Umbilical cord (tissue), 2 donors: ENCODE results near the gene SLC27A6. TPM values are rescaled to one million over a fixed set of nuclear protein-coding genes. Genes with fewer than 3 reads are reported as not detected.
A peak's percentile ranks its signal among the peaks of the same experiment; 100 is the strongest.

Experiments
- DNase-seq: peaks from one replicate; pipeline ENCODE4 v3.0.0-alpha.2; 2015; ENCODE audit warnings: low spot score
- total RNA-seq: library from RNA; depleted of rRNA; stranded (reverse); fragments of >200 nt; gene quantifications from one replicate; pipeline ENCODE4 v1.2.3, GENCODE V29; 2014; ENCODE audit warnings: low replicate concordance; ENCODE audit not compliant: insufficient read depth

The SLC27A6 gene
- total RNA-seq, 1 donor from 2014 or later = 28.2 TPM

- peak; percentile 92 for DNase-seq
Measured at GRCh38 chr5:129063483-129064113, 98.3 kb downstream of the SLC27A6 start.

DNA sequence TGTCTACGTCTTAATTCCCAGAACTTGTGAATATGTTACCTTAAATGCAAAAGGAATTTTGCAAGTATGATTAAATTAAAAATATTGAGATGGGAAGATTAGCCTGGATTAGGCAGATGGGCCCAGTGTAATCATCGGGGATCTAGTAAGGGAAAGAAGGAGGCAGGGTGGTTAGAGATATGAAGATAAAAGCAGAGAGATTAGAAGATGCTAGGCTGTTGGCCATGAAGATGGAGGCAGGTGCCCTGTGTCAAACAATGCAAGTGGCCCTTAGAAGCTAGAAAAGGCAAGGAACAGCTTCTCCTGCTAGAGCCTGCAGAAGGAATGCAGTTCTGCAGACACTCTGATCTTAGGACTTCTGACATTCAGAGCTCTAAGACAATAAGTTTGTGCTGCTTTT lies 100.4 kb downstream of the SLC27A6 start:
- DNase-seq = no peak

GRCh38 chr5:129067745-129068144 lies 102.5 kb downstream of the SLC27A6 start:
- no peak for DNase-seq

DNA sequence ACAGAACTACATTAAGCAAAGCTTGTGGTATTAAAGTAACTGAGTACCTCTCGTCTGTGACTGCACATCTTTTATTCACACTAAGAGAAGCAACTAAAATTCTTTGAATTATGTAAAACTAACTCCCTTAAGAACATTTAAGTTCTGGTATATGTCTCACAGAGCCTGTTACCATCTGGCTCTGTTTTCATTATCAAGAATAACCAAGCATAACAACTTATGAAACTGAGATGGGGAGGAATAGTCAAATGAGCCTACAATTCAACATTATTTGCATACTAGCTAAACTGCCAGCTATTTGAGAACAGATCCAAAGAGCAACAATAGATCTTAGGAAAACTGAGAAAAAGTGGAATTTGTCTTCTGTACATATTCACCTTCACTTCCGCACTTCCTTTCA lies 104.0 kb downstream of the SLC27A6 start:
- DNase-seq = peak; percentile 91

DNA sequence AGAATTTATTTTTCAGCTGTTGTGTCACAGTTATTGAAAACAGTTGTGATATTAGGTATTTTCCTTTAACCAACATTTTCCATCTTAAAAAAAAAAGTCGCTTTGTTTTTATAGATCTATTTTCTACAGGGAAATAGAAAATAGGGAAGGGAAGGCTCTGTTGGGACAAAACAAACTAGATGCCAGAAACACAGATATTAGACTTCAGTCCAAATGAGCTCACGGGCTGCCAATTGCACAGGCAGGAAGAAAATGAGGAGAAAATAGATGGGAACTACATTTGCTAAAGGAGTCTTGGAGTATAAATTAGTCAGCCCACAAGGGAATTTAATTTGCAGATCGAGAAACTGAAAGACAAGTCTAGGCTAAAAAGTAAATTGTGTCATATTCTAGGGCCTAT lies 107.8 kb downstream of the SLC27A6 start:
- DNase-seq = no peak

- no peak for DNase-seq
Measured at GRCh38 chr5:129074903-129075302, 109.6 kb downstream of the SLC27A6 start.

DNA sequence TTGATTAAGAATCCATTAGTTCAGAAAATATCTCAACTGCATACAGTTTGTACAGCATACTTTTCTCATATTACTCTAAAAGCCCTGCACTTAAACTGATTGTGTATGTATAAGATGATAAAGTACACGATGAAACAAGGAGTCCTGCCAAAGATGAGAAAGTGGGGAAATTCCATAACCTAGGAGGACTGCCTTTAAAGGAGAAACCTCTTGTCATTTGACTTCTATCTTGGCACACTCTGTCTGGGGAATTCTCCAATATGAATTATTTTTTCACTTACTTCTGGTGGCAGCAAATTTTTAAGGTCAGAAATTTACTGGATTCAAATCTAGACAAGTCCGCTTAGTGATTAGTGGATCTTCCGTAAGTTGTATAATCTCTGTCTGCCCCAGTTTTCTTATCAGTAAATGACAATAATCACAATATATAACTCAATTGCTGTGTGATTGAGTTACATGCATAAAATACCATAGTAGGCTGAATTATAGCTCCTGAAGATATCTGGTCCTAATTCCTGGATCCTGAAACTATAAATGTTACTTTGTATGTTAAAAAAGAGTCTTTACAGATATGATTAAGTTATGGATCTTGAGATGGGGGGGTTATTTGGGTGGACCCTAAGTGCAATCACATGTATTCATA lies 112.3 kb downstream of the SLC27A6 start:
- peak; percentile 80 for DNase-seq

DNA sequence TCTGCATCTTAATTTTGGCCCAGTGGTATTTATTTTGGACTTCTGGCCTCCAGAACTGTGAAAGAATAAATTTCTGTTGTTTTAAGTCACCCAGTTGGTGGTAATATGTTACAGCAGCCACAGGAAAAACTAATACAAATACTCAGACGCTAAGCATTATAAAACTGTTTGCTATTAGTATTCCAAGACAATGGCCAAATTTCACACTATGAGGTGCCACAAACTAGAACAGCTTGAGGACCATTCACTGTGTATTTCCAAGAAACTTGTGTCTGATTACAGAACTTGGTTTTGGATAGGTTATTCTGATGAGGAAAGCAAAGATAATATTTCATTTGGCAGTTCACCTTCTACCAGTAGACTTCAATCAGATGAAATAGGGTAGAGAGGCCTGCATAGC lies 113.0 kb downstream of the SLC27A6 start:
- no peak for DNase-seq

GRCh38 chr5:129078660-129079059 lies 113.4 kb downstream of the SLC27A6 start:
- no peak for DNase-seq

- no peak for DNase-seq
Measured at GRCh38 chr5:129079496-129079895, 114.2 kb downstream of the SLC27A6 start.

DNA sequence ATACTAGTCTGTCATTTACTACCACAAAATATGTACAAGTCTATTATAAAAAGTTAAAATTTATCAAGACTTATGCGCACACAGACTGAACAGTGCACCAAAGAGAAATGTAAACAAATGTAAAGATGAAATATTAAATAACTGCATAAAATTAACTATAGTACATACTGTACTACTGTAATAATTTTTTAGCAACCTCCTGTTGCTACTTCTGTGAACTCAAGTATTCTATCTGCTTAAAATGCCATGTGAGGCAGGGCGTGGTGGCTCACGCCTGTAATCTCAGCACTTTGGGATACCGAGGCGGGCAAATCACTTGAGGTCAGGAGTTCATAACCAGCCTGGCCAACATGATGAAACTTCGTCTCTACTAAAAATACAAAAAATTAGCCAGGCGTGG lies 115.5 kb downstream of the SLC27A6 start:
- DNase-seq = no peak

DNA sequence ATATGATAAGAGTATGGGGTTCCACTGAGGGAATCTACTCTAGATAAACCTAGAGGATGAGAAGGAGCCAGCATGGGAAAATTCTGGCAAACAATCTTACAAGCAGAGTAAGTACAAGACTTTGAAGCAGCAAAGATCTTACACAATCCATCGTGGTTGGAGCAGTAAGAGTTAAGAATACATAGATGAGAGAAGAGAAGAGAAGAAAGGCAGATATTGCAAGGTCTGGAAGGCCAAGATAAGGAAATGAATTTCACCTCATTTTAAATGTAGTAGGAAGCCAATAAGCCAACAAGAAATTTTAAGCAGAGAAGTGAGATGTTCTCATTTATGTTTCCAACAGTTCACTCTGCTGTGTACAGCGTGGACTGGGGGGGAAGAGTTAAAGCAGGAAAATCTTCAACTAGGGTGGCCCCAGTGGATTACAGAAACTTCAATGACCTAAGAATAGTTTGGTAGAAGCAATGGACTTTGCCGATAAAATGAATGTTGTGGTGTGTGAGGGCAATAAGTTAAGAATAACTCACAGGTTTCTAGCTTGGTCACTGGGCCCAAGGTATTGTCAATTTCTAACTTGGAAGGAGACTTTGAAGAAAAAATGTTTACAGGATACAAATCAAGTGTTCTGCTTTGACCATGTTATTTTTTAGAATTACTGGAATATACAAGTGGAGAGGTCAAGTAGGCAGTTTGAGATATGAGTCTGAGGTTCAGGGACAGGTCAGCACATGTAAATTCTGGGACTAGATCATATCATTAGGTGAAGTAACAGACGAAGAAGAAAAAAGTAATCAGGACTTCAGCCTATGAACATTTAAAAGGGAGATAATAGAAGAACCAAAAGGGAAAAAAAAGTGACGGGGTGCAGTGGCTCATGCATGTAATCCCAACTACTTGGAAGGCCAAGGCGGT lies 117.2 kb downstream of the SLC27A6 start:
- DNase-seq = no peak

Other genes starting within 250 kb of the SLC27A6 start
- gene ISOC1, start 129.3 kb downstream of the SLC27A6 start, total RNA-seq = 94.4 TPM